Occipital lobe (tissue), 3 donors: ENCODE data around the gene GHRL. TPM values are rescaled to one million over a fixed set of nuclear protein-coding genes. Genes with fewer than 3 reads are reported as not detected.

Source experiments
- DNase-seq: peaks from one replicate; lab custom pipeline; 2025; lab: John Stamatoyannopoulos, UW
- small RNA-seq: library from RNA; depleted of rRNA; stranded (forward); fragments of <200 nt; gene quantifications from one replicate; pipeline ENCODE3, GENCODE V24; 2014
- total RNA-seq: library from RNA; depleted of rRNA; stranded (reverse); fragments of >200 nt; gene quantifications from one replicate; pipeline ENCODE4 v1.2.3, GENCODE V29; 2014

The GHRL gene
- total RNA-seq, 1 donor from 2014 or later: not detected

DNA sequence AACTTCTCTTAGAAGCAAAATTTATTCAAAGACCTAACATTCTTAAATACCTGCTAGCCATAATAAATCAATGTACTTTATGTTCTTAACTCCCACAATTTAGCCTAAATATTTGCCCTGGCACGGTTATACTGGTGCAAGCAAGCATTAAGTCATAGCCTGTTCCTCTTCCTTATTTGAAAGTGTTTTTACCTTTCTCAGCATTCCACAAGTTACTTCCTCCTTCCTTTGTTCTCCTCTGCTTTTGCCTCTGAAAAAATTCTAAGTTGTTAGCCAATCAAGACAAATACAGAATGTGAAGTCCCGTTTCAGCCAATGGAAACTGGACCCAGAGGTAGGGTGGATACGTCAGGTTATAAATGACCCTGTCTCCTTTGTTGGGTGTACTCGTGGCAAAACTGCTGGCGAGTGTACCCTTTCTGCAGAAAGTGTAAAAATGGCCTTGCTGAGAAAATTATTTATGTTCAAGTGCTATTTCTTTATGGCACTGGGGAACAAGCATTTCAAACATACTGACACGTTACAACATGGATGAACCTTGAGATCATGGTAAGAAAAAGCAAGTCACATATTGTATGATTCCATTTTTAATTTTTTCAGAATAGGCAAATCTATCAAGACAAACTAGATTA lies 47.5 kb downstream of the GHRL start:
- no peak for DNase-seq

DNA sequence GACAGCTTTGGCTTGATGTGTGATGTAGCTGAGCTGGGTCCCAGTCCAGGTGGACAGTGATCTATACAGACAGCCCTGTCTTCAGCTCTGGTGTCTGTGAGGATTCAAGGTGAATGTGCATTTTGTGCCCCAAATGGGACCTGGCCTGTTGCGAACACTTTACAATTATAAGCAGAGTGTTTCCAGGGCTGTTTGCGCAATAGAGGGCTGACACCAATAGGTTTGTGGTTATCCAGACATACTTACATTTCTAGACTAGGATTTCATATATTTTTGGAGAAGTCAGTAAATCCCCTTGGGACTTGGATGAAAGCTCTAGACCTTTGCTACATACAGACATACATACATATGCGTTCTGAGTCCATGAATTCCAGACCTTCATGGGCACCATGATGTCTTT lies 48.7 kb downstream of the GHRL start:
- no peak for DNase-seq

DNA sequence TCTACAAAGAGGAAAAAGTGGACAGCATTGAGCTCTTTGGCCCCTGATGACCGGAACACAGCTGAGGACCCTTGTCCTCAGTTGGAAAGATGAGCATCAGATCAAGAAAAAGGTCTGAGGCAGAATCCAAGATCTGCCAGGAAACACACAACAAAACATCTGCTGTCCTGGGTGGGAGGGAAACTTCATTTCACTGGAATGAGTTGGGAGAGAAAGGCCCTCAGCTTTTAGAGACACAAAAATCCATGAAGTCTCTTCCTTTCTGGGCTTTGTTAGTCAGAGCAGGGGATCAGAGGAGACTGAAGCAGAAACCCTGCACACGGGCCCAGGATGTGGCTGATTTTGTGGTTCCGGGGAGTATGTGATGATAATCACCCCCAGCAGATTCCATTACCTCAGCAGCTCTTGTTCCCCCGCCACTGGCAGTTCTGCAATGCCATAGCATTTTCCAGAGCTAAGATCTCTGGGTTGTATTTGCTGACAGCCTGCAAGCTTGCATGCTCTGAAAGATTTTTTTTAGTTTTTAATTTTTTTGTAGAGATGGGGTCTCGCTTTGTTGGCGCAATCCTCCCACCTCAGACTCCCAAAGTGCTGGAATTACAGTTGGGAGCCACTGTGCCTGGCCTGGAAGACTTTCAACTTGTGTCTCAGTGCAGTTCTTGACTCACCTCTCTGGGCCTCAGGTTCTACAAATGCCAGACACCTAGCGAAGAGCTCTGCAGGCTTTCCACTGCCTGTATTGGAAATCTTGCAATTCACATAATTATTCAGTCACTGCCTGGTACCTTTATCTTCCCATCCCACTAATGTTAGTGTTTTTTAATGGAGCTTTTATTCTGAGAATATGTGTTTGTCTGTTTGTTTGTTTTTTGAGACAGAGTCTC lies 50.3 kb downstream of the GHRL start:
- DNase-seq: no peak

- DNase-seq: no peak
Measured at GRCh38 chr3:10240799-10241198, 51.9 kb downstream of the GHRL start.

- DNase-seq: no peak
Measured at GRCh38 chr3:10238345-10239183, 54.2 kb downstream of the GHRL start.

Small RNA genes within 50 kb of the gene (small RNA-seq; reads per million reads assigned to genes)
- gene MIR378B: not detected
- not detected for gene RF02126

Other genes with a start within 250 kb of the GHRL start
- gene FANCD2OS, start 184.7 kb downstream of the GHRL start, total RNA-seq: not detected
- gene BRK1, start 177.3 kb downstream of the GHRL start, total RNA-seq: 99.2 TPM
- gene VHL, start 151.2 kb downstream of the GHRL start, total RNA-seq: 112 TPM
- gene IRAK2, start 128.0 kb downstream of the GHRL start, total RNA-seq: 3.7 TPM
- gene TATDN2, start 44.5 kb downstream of the GHRL start, total RNA-seq: 21.1 TPM
- gene SEC13, start 28.2 kb upstream of the GHRL start, total RNA-seq: 56.3 TPM
- 79.5 TPM for gene ATP2B2, start 212.6 kb upstream of the GHRL start, total RNA-seq